DMS79 treated with DMSO at 0.1 percent for 48 hours (cell line): Measurements from ENCODE around the gene SORCS1.
"Not testable (repeated sequence)": the region's sequence is repeated elsewhere in the genome, so short reads cannot be mapped to it uniquely, and the experiment has no call there.

Experiments
- DNase-seq: peaks from one replicate; lab custom pipeline; 2025; lab: John Stamatoyannopoulos, UW

The SORCS1 gene

GRCh38 chr10:106947643-106948042 is 216.9 kb downstream of the SORCS1 start:
- DNase-seq, result no peak

GRCh38 chr10:106942035-106942662 is 222.4 kb downstream of the SORCS1 start:
- no peak for DNase-seq

- DNase-seq, result no peak
These were observed 223.0 kb downstream of the SORCS1 start for GRCh38 chr10:106941297-106942034.

GRCh38 chr10:106938513-106938912 is 226.0 kb downstream of the SORCS1 start:
- no peak for DNase-seq

- DNase-seq, result no peak
These were observed 228.5 kb downstream of the SORCS1 start for GRCh38 chr10:106935978-106936451.

GRCh38 chr10:106931853-106932249 is 232.7 kb downstream of the SORCS1 start:
- no peak for DNase-seq

- no peak for DNase-seq
These were observed 233.2 kb downstream of the SORCS1 start for GRCh38 chr10:106931159-106931852.

GRCh38 chr10:106930751-106931150 is 233.8 kb downstream of the SORCS1 start:
- no peak for DNase-seq

GRCh38 chr10:106929291-106929895 is 235.1 kb downstream of the SORCS1 start:
- DNase-seq, result no peak

- DNase-seq, result not testable (repeated sequence)
These were observed 236.4 kb downstream of the SORCS1 start for GRCh38 chr10:106928151-106928550.

- DNase-seq, result no peak
These were observed 239.3 kb downstream of the SORCS1 start for GRCh38 chr10:106925191-106925590.

- no peak for DNase-seq
These were observed 244.0 kb downstream of the SORCS1 start for GRCh38 chr10:106920538-106920937.

- DNase-seq, result no peak
These were observed 244.6 kb downstream of the SORCS1 start for GRCh38 chr10:106919871-106920282.

- DNase-seq, result no peak
These were observed 247.0 kb downstream of the SORCS1 start for GRCh38 chr10:106917452-106918055.

GRCh38 chr10:106914016-106914415 is 250.5 kb downstream of the SORCS1 start:
- no peak for DNase-seq

- DNase-seq, result no peak
These were observed 251.2 kb downstream of the SORCS1 start for GRCh38 chr10:106913348-106913747.

- no peak for DNase-seq
These were observed 253.4 kb downstream of the SORCS1 start for GRCh38 chr10:106911096-106911495.

- no peak for DNase-seq
These were observed 253.8 kb downstream of the SORCS1 start for GRCh38 chr10:106910666-106911065.

- DNase-seq, result no peak
These were observed 256.3 kb downstream of the SORCS1 start for GRCh38 chr10:106908225-106908624.

GRCh38 chr10:106904209-106904608 is 260.3 kb downstream of the SORCS1 start:
- no peak for DNase-seq

- DNase-seq, result no peak
These were observed 261.3 kb downstream of the SORCS1 start for GRCh38 chr10:106903180-106903579.

GRCh38 chr10:106900016-106900652 is 264.4 kb downstream of the SORCS1 start:
- no peak for DNase-seq
